SK-N-SH (cell line): Measurements from ENCODE around the gene INPPL1.

Experiments used
- ELF1 ChIP-seq: IDR thresholded peaks from 2 replicates; pipeline ENCODE4 v1.4.0; 2012
- EZH2phosphoT487 ChIP-seq: fragments of 200-600 bp; sonication (generic); IDR thresholded peaks from 2 replicates; pipeline ENCODE4 v1.6.1; 2017; ENCODE audit warnings: low read depth, mixed run types, mild to moderate bottlenecking, antibody characterized with exemption, moderate library complexity, borderline replicate concordance
- FOSL2 ChIP-seq: IDR thresholded peaks from 2 replicates; pipeline ENCODE4 v1.4.0; 2012; ENCODE audit warnings: low read depth, mild to moderate bottlenecking, moderate library complexity, borderline replicate concordance
- JUND ChIP-seq: IDR thresholded peaks from 2 replicates; pipeline ENCODE4 v1.4.0; 2012
- POLR2AphosphoS5 ChIP-seq: IDR thresholded peaks from 2 replicates; pipeline ENCODE4 v1.6.1; 2012; ENCODE audit warnings: low read depth, low read length
- RCOR1 ChIP-seq: fragments of 150-350 bp; IDR thresholded peaks from 2 replicates; pipeline ENCODE4 v1.6.1; 2017; ENCODE audit warnings: antibody characterized with exemption, low read length
- RFX5 ChIP-seq: IDR thresholded peaks from 2 replicates; pipeline ENCODE4 v1.6.1; 2012; ENCODE audit warnings: mild to moderate bottlenecking, improper control_type of control experiment, low read length
- TAF1 ChIP-seq: IDR thresholded peaks from 2 replicates; pipeline ENCODE4 v1.6.1; 2012; ENCODE audit warnings: low read depth, mild to moderate bottlenecking, low read length, moderate library complexity, borderline replicate concordance
- TEAD4 ChIP-seq: IDR thresholded peaks from 2 replicates; pipeline ENCODE4 v1.4.0; 2012; ENCODE audit warnings: mild to moderate bottlenecking, borderline replicate concordance; ENCODE audit not compliant: insufficient read depth
- TF ChIP-seq, protein P1 (sequence below): fragments of 200-600 bp; sonication (generic); IDR thresholded peaks from 2 replicates; pipeline ENCODE4 v1.6.1; 2017; ENCODE audit warnings: antibody characterized with exemption, mild to moderate bottlenecking, moderate library complexity
- TF ChIP-seq, protein P2 (sequence below): IDR thresholded peaks from 2 replicates; pipeline ENCODE4 v1.4.0; 2012; ENCODE audit warnings: low read depth
- TF ChIP-seq, protein P3 (sequence below): IDR thresholded peaks from 2 replicates; pipeline ENCODE4 v1.4.0; 2012; ENCODE audit warnings: low read depth, borderline replicate concordance
- TF ChIP-seq, protein P4 (sequence below): IDR thresholded peaks from 2 replicates; pipeline ENCODE4 v1.6.1; 2012; ENCODE audit warnings: mild to moderate bottlenecking, low read depth, low read length, moderate library complexity

DNA sequence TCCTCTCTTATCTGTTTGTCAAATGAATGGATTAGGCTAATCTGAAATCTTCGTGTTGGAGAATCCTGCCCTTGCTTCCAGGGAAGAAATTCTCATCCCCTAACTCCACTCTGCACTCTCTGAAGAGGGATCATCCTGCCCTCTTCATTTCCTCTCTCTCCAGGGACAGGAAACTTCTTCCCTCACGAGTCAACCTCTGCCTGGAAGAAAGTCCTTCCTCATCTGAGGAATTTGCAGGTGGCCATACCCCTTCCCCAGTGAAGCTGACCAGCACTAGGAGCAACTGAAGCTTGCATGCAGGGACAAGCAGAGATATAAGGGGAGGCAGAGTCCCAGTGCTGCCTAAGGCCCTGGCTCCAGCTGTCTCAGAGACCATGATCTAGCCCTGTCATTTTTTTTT is 23.0 kb downstream of the INPPL1 start:
- TF ChIP-seq, protein P1, sequence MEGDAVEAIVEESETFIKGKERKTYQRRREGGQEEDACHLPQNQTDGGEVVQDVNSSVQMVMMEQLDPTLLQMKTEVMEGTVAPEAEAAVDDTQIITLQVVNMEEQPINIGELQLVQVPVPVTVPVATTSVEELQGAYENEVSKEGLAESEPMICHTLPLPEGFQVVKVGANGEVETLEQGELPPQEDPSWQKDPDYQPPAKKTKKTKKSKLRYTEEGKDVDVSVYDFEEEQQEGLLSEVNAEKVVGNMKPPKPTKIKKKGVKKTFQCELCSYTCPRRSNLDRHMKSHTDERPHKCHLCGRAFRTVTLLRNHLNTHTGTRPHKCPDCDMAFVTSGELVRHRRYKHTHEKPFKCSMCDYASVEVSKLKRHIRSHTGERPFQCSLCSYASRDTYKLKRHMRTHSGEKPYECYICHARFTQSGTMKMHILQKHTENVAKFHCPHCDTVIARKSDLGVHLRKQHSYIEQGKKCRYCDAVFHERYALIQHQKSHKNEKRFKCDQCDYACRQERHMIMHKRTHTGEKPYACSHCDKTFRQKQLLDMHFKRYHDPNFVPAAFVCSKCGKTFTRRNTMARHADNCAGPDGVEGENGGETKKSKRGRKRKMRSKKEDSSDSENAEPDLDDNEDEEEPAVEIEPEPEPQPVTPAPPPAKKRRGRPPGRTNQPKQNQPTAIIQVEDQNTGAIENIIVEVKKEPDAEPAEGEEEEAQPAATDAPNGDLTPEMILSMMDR, result no peak
- TF ChIP-seq, protein P2, sequence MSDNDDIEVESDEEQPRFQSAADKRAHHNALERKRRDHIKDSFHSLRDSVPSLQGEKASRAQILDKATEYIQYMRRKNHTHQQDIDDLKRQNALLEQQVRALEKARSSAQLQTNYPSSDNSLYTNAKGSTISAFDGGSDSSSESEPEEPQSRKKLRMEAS, result no peak
- TF ChIP-seq RFX5, result no peak
- no peak for TF ChIP-seq ELF1
- TF ChIP-seq TAF1, result no peak
- TF ChIP-seq JUND, result no peak
- TF ChIP-seq, protein P3, sequence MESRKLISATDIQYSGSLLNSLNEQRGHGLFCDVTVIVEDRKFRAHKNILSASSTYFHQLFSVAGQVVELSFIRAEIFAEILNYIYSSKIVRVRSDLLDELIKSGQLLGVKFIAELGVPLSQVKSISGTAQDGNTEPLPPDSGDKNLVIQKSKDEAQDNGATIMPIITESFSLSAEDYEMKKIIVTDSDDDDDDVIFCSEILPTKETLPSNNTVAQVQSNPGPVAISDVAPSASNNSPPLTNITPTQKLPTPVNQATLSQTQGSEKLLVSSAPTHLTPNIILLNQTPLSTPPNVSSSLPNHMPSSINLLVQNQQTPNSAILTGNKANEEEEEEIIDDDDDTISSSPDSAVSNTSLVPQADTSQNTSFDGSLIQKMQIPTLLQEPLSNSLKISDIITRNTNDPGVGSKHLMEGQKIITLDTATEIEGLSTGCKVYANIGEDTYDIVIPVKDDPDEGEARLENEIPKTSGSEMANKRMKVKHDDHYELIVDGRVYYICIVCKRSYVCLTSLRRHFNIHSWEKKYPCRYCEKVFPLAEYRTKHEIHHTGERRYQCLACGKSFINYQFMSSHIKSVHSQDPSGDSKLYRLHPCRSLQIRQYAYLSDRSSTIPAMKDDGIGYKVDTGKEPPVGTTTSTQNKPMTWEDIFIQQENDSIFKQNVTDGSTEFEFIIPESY, result no peak
- no peak for TF ChIP-seq TEAD4
- no peak for TF ChIP-seq EZH2phosphoT487
- TF ChIP-seq, protein P4, sequence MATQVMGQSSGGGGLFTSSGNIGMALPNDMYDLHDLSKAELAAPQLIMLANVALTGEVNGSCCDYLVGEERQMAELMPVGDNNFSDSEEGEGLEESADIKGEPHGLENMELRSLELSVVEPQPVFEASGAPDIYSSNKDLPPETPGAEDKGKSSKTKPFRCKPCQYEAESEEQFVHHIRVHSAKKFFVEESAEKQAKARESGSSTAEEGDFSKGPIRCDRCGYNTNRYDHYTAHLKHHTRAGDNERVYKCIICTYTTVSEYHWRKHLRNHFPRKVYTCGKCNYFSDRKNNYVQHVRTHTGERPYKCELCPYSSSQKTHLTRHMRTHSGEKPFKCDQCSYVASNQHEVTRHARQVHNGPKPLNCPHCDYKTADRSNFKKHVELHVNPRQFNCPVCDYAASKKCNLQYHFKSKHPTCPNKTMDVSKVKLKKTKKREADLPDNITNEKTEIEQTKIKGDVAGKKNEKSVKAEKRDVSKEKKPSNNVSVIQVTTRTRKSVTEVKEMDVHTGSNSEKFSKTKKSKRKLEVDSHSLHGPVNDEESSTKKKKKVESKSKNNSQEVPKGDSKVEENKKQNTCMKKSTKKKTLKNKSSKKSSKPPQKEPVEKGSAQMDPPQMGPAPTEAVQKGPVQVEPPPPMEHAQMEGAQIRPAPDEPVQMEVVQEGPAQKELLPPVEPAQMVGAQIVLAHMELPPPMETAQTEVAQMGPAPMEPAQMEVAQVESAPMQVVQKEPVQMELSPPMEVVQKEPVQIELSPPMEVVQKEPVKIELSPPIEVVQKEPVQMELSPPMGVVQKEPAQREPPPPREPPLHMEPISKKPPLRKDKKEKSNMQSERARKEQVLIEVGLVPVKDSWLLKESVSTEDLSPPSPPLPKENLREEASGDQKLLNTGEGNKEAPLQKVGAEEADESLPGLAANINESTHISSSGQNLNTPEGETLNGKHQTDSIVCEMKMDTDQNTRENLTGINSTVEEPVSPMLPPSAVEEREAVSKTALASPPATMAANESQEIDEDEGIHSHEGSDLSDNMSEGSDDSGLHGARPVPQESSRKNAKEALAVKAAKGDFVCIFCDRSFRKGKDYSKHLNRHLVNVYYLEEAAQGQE, result no peak
- TF ChIP-seq POLR2AphosphoS5, result no peak
- no peak for TF ChIP-seq RCOR1
- no peak for TF ChIP-seq FOSL2
